Measurements from ENCODE around the gene STK25. TPM values are rescaled to one million over a fixed set of nuclear protein-coding genes. Genes with fewer than 3 reads are reported as not detected.

The STK25 gene
- total and polyA plus RNA-seq, 2 experiments from 2014 or later, result 125 to 304 TPM

GRCh38 chr2:241545106-241545505 lies 36.7 kb upstream of the STK25 start (continued):
- TF ChIP-seq ZNF462 (CRISPR knock-in tag; IDR thresholded peaks at IDR 0.05) (no peak), NANOG (IDR thresholded peaks at IDR 0.05; ENCODE audit: borderline replicate concordance) (no peak)
- TF ChIP-seq, protein P1, sequence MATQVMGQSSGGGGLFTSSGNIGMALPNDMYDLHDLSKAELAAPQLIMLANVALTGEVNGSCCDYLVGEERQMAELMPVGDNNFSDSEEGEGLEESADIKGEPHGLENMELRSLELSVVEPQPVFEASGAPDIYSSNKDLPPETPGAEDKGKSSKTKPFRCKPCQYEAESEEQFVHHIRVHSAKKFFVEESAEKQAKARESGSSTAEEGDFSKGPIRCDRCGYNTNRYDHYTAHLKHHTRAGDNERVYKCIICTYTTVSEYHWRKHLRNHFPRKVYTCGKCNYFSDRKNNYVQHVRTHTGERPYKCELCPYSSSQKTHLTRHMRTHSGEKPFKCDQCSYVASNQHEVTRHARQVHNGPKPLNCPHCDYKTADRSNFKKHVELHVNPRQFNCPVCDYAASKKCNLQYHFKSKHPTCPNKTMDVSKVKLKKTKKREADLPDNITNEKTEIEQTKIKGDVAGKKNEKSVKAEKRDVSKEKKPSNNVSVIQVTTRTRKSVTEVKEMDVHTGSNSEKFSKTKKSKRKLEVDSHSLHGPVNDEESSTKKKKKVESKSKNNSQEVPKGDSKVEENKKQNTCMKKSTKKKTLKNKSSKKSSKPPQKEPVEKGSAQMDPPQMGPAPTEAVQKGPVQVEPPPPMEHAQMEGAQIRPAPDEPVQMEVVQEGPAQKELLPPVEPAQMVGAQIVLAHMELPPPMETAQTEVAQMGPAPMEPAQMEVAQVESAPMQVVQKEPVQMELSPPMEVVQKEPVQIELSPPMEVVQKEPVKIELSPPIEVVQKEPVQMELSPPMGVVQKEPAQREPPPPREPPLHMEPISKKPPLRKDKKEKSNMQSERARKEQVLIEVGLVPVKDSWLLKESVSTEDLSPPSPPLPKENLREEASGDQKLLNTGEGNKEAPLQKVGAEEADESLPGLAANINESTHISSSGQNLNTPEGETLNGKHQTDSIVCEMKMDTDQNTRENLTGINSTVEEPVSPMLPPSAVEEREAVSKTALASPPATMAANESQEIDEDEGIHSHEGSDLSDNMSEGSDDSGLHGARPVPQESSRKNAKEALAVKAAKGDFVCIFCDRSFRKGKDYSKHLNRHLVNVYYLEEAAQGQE (IDR thresholded peaks at IDR 0.05; ENCODE audit: unreplicated experiment), result no peak

DNA sequence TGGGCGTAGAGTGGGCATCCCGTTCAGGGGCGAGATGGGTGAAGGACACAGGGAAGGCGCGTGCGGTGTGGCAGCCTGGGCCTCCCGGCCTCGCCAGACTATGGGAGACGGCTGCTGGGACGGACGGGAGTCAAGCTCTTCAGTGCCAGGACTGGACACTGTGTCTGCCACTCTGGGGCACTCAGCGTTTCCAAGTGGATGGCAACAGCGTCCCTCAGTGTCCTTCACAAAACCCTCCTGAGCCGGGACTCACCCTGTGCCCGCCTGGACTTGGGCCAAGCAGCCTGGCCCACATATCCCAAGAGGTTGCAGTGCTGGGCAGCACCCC lies 33.9 kb upstream of the STK25 start:
- peaks cover 39% of the 10 kb centered on the region for H3K27me3 Mint-ChIP-seq (ENCODE audit: insufficient read depth, low read depth, poor library complexity)
- peak overlapping the region; percentile 88; the same call in 1 of the 2 replicates for H3K4me2 ChIP-seq
- H3K27me3 ChIP-seq (ENCODE audit: insufficient read depth), result peaks cover 41% of the 10 kb centered on the region
- no peak for TF ChIP-seq POLR2AphosphoS5 (IDR thresholded peaks at IDR 0.05; ENCODE audit: low read depth)
- no peak for TF ChIP-seq EZH2 (IDR thresholded peaks at IDR 0.05; ENCODE audit: low read depth, unreplicated experiment)
- no peak for TF ChIP-seq ZNF114 (CRISPR knock-in tag; IDR thresholded peaks at IDR 0.05)
- no peak for TF ChIP-seq EZH2phosphoT487 (IDR thresholded peaks at IDR 0.05; ENCODE audit: unreplicated experiment)
- no peak for TF ChIP-seq JUNB (IDR thresholded peaks at IDR 0.05; ENCODE audit: unreplicated experiment)
- TF ChIP-seq ETS1 (IDR thresholded peaks at IDR 0.05), result no peak
- TF ChIP-seq CREB1 (CRISPR knock-in tag; IDR thresholded peaks at IDR 0.05; ENCODE audit: low read depth), result no peak
- no peak for TF ChIP-seq NANOG (IDR thresholded peaks at IDR 0.05; ENCODE audit: borderline replicate concordance)
- no peak for TF ChIP-seq STAT1 (IDR thresholded peaks at IDR 0.05; ENCODE audit: unreplicated experiment)

More for the DNA sequence above, 33.9 kb upstream of the STK25 start:
- no peaks in the 10 kb centered on the region for H3K9me3 Mint-ChIP-seq
- Histone ChIP-seq H3K27ac (ENCODE audit: low read depth) (no peak overlapping the region), H3F3A (replicated peaks; ENCODE audit: low read depth) (no peaks in the 10 kb centered on the region; the same call in 1 of the 2 replicates), H3K4me3 (peak overlapping the region; percentile 72; the same call in 1 of the 2 replicates), H3K9me2 (ENCODE audit: insufficient read depth) (no peaks in the 10 kb centered on the region), H4K20me1 (replicated peaks; ENCODE audit: insufficient read depth) (no peaks in the 10 kb centered on the region), H2AFZ (no peak overlapping the region), H3K4me1 (ENCODE audit: insufficient read depth) (peaks cover 10% of the 10 kb centered on the region; the same call in 1 of the 2 replicates), H3K36me3 (ENCODE audit: insufficient read depth) (no peaks in the 10 kb centered on the region), H3K79me2 (replicated peaks; ENCODE audit: insufficient read depth) (no peaks in the 10 kb centered on the region)
- DNase-seq (ENCODE audit: low spot score) (no peak), ATAC-seq (no peak)
- H3K36me3 Mint-ChIP-seq (ENCODE audit: low read depth), result no peaks in the 10 kb centered on the region; the same call in 2 of the 3 replicates
- H3K4me1 Mint-ChIP-seq, result peaks cover 16% of the 10 kb centered on the region
- H3K4me3 Mint-ChIP-seq, result peak overlapping the region; percentile 34; the same call in 1 of the 3 replicates
- no peak overlapping the region for H3K27ac Mint-ChIP-seq
